HEK293 (cell line): ENCODE results near the gene MEX3C.

Experiments used
- EGR2 ChIP-seq: fragments of 450-650 bp; formaldehyde crosslinking; IDR thresholded peaks from 2 replicates; pipeline ENCODE4 v1.5.1; 2016; ENCODE audit warnings: low read depth, missing biosample characterization, missing genetic modification characterization
- FEZF1 ChIP-seq: fragments of 450-650 bp; formaldehyde crosslinking; IDR thresholded peaks from 2 replicates; pipeline ENCODE4 v1.5.1; 2016; ENCODE audit warnings: missing biosample characterization, missing genetic modification characterization
- KLF9 ChIP-seq: fragments of 450-650 bp; formaldehyde crosslinking; IDR thresholded peaks from 2 replicates; pipeline ENCODE4 v1.5.1; 2016; ENCODE audit warnings: missing biosample characterization, missing genetic modification characterization, low read depth
- SP2 ChIP-seq: fragments of 450-650 bp; formaldehyde crosslinking; IDR thresholded peaks from 2 replicates; pipeline ENCODE4 v1.5.1; 2016; ENCODE audit warnings: missing biosample characterization, missing genetic modification characterization
- ZFP37 ChIP-seq: fragments of 450-650 bp; formaldehyde crosslinking; IDR thresholded peaks from 2 replicates; pipeline ENCODE4 v1.5.1; 2016; ENCODE audit warnings: missing biosample characterization, missing genetic modification characterization
- ZNF2 ChIP-seq: fragments of 450-650 bp; formaldehyde crosslinking; IDR thresholded peaks from 2 replicates; pipeline ENCODE4 v1.5.1; 2016; ENCODE audit warnings: missing biosample characterization, missing genetic modification characterization
- ZNF24 ChIP-seq: fragments of 450-650 bp; formaldehyde crosslinking; IDR thresholded peaks from 2 replicates; pipeline ENCODE4 v1.5.1; 2016; ENCODE audit warnings: missing biosample characterization, missing genetic modification characterization
- ZNF514 ChIP-seq: fragments of 450-650 bp; formaldehyde crosslinking; IDR thresholded peaks from 2 replicates; pipeline ENCODE4 v1.5.1; 2016; ENCODE audit warnings: missing biosample characterization, missing genetic modification characterization
- ZNF521 ChIP-seq: fragments of 450-650 bp; formaldehyde crosslinking; IDR thresholded peaks from 2 replicates; pipeline ENCODE4 v1.5.1; 2017; ENCODE audit warnings: missing biosample characterization, mild to moderate bottlenecking, missing genetic modification characterization
- ZNF596 ChIP-seq: fragments of 450-650 bp; IDR thresholded peaks from 2 replicates; pipeline ENCODE4 v1.5.0; 2018; ENCODE audit warnings: missing biosample characterization, mild to moderate bottlenecking, missing genetic modification characterization, moderate library complexity
- ZNF843 ChIP-seq: fragments of 450-650 bp; formaldehyde crosslinking; IDR thresholded peaks from 2 replicates; pipeline ENCODE4 v1.5.1; 2016; ENCODE audit warnings: missing biosample characterization, missing genetic modification characterization
- ZXDB ChIP-seq: fragments of 450-650 bp; formaldehyde crosslinking; IDR thresholded peaks from 2 replicates; pipeline ENCODE4 v1.5.1; 2016; ENCODE audit warnings: missing biosample characterization, missing genetic modification characterization
- TF ChIP-seq, protein P1 (sequence below): sonication (generic); formaldehyde crosslinking; IDR thresholded peaks from 2 replicates; pipeline ENCODE4 v1.8.1; 2022; ENCODE audit warnings: mild to moderate bottlenecking, moderate library complexity, missing genetic modification reagents
- TF ChIP-seq, protein P2 (sequence below): fragments of 450-650 bp; formaldehyde crosslinking; conservative IDR thresholded peaks from 2 replicates; pipeline ENCODE4 v1.5.1; 2016; ENCODE audit warnings: low read depth, missing biosample characterization, missing genetic modification characterization
- TF ChIP-seq, protein P3 (sequence below): fragments of 450-650 bp; formaldehyde crosslinking; IDR thresholded peaks from 2 replicates; pipeline ENCODE4 v1.5.1; 2016; ENCODE audit warnings: missing biosample characterization, missing genetic modification characterization
- TF ChIP-seq, protein P4 (sequence below): fragments of 450-650 bp; formaldehyde crosslinking; IDR thresholded peaks from 2 replicates; pipeline ENCODE4 v1.5.1; 2017; ENCODE audit warnings: missing biosample characterization, missing genetic modification characterization
- TF ChIP-seq, protein P5 (sequence below): fragments of 450-650 bp; formaldehyde crosslinking; IDR thresholded peaks from 2 replicates; pipeline ENCODE4 v1.5.1; 2016; ENCODE audit warnings: missing biosample characterization, missing genetic modification characterization
- TF ChIP-seq, protein P6 (sequence below): fragments of 450-650 bp; formaldehyde crosslinking; IDR thresholded peaks from 2 replicates; pipeline ENCODE4 v1.5.1; 2016; ENCODE audit warnings: missing biosample characterization, missing genetic modification characterization
- TF ChIP-seq, protein P7 (sequence below): fragments of 450-650 bp; formaldehyde crosslinking; IDR thresholded peaks from 2 replicates; pipeline ENCODE4 v1.5.1; 2016; ENCODE audit warnings: missing biosample characterization, missing genetic modification characterization
- TF ChIP-seq, protein P8 (sequence below): fragments of 450-650 bp; formaldehyde crosslinking; IDR thresholded peaks from 2 replicates; pipeline ENCODE4 v1.5.1; 2017; ENCODE audit warnings: missing biosample characterization, missing genetic modification characterization

The MEX3C gene

DNA sequence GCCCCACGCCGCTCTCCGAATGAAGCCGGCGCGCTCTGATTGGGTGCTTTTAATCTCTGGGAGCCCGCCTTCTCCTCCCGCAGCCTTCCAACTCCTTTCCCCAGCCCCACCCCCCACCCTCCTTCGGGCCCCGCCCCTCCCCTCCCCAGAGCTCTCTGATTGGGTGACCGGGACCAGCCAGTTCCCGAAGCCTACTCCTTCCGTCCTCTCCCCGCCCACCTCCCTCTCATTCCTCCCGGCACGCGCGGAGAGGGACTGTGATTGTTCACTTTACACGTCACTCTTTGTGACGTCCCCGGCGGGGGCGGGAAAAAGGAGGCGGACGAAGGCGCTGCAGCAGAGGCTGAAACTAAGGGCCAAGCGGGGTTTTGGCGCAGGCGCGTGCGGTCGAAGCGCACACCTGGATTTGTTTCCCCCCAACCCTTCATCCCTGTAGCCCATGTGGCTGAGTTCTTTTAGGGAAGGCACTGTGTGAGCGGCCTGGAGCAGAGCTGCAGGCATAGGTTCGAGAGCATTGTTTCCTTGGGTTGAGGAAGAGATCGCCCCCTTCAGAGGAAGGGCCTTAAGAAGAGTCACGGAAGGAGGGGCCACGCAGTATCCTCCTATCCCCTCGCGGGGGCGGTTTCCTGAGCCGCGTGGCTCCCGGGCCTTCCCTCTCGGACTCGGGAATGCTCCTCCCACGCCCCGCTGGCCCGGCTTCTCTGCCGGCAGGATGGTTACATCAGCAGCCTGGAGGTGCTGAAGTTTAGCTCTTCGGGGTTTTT is at the start of gene MEX3C (continued):
- peak; percentile 89 for TF ChIP-seq ZXDB (tag by site-specific recombination)
- TF ChIP-seq ZNF514 = no peak
- peak; percentile 66; the same call in 1 of the 2 replicates for TF ChIP-seq ZNF843 (tag by site-specific recombination)
- TF ChIP-seq, protein P1, sequence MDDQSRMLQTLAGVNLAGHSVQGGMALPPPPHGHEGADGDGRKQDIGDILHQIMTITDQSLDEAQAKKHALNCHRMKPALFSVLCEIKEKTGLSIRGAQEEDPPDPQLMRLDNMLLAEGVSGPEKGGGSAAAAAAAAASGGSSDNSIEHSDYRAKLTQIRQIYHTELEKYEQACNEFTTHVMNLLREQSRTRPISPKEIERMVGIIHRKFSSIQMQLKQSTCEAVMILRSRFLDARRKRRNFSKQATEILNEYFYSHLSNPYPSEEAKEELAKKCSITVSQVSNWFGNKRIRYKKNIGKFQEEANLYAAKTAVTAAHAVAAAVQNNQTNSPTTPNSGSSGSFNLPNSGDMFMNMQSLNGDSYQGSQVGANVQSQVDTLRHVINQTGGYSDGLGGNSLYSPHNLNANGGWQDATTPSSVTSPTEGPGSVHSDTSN = peak; percentile 96
- TF ChIP-seq, protein P2, sequence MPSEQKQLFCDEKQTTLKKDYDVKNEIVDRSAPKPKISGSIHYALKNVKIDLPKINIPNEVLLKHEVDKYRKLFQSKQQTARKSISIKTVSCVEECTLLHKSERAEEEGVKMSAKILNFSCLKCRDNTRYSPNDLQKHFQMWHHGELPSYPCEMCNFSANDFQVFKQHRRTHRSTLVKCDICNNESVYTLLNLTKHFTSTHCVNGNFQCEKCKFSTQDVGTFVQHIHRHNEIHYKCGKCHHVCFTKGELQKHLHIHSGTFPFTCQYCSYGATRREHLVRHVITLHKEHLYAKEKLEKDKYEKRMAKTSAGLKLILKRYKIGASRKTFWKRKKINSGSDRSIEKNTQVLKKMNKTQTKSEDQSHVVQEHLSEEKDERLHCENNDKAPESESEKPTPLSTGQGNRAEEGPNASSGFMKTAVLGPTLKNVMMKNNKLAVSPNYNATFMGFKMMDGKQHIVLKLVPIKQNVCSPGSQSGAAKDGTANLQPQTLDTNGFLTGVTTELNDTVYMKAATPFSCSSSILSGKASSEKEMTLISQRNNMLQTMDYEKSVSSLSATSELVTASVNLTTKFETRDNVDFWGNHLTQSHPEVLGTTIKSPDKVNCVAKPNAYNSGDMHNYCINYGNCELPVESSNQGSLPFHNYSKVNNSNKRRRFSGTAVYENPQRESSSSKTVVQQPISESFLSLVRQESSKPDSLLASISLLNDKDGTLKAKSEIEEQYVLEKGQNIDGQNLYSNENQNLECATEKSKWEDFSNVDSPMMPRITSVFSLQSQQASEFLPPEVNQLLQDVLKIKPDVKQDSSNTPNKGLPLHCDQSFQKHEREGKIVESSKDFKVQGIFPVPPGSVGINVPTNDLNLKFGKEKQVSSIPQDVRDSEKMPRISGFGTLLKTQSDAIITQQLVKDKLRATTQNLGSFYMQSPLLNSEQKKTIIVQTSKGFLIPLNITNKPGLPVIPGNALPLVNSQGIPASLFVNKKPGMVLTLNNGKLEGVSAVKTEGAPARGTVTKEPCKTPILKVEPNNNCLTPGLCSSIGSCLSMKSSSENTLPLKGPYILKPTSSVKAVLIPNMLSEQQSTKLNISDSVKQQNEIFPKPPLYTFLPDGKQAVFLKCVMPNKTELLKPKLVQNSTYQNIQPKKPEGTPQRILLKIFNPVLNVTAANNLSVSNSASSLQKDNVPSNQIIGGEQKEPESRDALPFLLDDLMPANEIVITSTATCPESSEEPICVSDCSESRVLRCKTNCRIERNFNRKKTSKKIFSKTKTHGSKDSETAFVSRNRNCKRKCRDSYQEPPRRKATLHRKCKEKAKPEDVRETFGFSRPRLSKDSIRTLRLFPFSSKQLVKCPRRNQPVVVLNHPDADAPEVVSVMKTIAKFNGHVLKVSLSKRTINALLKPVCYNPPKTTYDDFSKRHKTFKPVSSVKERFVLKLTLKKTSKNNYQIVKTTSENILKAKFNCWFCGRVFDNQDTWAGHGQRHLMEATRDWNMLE = no peak
- TF ChIP-seq, protein P3, sequence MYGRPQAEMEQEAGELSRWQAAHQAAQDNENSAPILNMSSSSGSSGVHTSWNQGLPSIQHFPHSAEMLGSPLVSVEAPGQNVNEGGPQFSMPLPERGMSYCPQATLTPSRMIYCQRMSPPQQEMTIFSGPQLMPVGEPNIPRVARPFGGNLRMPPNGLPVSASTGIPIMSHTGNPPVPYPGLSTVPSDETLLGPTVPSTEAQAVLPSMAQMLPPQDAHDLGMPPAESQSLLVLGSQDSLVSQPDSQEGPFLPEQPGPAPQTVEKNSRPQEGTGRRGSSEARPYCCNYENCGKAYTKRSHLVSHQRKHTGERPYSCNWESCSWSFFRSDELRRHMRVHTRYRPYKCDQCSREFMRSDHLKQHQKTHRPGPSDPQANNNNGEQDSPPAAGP (tag by site-specific recombination) = 0 out of 2 replicates have a peak, but pooled peaks have one; percentile 31
- TF ChIP-seq ZFP37 (tag by site-specific recombination) = peak; percentile 74
- 0 out of 2 replicates have a peak, but pooled peaks have one; percentile 13 for TF ChIP-seq ZNF24 (tag by site-specific recombination)
- TF ChIP-seq, protein P4, sequence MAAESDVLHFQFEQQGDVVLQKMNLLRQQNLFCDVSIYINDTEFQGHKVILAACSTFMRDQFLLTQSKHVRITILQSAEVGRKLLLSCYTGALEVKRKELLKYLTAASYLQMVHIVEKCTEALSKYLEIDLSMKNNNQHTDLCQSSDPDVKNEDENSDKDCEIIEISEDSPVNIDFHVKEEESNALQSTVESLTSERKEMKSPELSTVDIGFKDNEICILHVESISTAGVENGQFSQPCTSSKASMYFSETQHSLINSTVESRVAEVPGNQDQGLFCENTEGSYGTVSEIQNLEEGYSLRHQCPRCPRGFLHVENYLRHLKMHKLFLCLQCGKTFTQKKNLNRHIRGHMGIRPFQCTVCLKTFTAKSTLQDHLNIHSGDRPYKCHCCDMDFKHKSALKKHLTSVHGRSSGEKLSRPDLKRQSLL (tag by site-specific recombination) = peak; percentile 80
- no peak for TF ChIP-seq ZNF596
- TF ChIP-seq KLF9 (tag by site-specific recombination) = peak; percentile 77
- peak; percentile 56; the same call in 1 of the 2 replicates for TF ChIP-seq ZNF2 (tag by site-specific recombination)
- peak; percentile 66 for TF ChIP-seq FEZF1 (tag by site-specific recombination)
- TF ChIP-seq EGR2 = peak; percentile 79
- peak; percentile 76 for TF ChIP-seq SP2 (tag by site-specific recombination)
- TF ChIP-seq, protein P5, sequence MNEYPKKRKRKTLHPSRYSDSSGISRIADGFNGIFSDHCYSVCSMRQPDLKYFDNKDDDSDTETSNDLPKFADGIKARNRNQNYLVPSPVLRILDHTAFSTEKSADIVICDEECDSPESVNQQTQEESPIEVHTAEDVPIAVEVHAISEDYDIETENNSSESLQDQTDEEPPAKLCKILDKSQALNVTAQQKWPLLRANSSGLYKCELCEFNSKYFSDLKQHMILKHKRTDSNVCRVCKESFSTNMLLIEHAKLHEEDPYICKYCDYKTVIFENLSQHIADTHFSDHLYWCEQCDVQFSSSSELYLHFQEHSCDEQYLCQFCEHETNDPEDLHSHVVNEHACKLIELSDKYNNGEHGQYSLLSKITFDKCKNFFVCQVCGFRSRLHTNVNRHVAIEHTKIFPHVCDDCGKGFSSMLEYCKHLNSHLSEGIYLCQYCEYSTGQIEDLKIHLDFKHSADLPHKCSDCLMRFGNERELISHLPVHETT (tag by site-specific recombination) = 0 out of 2 replicates have a peak, but pooled peaks have one; percentile 28
- TF ChIP-seq ZNF521 (tag by site-specific recombination) = no peak
- TF ChIP-seq, protein P6, sequence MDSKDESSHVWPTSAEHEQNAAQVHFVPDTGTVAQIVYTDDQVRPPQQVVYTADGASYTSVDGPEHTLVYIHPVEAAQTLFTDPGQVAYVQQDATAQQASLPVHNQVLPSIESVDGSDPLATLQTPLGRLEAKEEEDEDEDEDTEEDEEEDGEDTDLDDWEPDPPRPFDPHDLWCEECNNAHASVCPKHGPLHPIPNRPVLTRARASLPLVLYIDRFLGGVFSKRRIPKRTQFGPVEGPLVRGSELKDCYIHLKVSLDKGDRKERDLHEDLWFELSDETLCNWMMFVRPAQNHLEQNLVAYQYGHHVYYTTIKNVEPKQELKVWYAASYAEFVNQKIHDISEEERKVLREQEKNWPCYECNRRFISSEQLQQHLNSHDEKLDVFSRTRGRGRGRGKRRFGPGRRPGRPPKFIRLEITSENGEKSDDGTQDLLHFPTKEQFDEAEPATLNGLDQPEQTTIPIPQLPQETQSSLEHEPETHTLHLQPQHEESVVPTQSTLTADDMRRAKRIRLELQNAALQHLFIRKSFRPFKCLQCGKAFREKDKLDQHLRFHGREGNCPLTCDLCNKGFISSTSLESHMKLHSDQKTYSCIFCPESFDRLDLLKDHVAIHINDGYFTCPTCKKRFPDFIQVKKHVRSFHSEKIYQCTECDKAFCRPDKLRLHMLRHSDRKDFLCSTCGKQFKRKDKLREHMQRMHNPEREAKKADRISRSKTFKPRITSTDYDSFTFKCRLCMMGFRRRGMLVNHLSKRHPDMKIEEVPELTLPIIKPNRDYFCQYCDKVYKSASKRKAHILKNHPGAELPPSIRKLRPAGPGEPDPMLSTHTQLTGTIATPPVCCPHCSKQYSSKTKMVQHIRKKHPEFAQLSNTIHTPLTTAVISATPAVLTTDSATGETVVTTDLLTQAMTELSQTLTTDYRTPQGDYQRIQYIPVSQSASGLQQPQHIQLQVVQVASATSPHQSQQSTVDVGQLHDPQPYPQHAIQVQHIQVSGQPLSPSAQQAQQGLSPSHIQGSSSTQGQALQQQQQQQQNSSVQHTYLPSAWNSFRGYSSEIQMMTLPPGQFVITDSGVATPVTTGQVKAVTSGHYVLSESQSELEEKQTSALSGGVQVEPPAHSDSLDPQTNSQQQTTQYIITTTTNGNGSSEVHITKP (tag by site-specific recombination) = peak; percentile 95
- TF ChIP-seq, protein P7, sequence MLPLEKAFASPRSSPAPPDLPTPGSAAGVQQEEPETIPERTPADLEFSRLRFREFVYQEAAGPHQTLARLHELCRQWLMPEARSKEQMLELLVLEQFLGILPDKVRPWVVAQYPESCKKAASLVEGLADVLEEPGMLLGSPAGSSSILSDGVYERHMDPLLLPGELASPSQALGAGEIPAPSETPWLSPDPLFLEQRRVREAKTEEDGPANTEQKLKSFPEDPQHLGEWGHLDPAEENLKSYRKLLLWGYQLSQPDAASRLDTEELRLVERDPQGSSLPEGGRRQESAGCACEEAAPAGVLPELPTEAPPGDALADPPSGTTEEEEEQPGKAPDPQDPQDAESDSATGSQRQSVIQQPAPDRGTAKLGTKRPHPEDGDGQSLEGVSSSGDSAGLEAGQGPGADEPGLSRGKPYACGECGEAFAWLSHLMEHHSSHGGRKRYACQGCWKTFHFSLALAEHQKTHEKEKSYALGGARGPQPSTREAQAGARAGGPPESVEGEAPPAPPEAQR (tag by site-specific recombination) = no peak
- TF ChIP-seq, protein P8, sequence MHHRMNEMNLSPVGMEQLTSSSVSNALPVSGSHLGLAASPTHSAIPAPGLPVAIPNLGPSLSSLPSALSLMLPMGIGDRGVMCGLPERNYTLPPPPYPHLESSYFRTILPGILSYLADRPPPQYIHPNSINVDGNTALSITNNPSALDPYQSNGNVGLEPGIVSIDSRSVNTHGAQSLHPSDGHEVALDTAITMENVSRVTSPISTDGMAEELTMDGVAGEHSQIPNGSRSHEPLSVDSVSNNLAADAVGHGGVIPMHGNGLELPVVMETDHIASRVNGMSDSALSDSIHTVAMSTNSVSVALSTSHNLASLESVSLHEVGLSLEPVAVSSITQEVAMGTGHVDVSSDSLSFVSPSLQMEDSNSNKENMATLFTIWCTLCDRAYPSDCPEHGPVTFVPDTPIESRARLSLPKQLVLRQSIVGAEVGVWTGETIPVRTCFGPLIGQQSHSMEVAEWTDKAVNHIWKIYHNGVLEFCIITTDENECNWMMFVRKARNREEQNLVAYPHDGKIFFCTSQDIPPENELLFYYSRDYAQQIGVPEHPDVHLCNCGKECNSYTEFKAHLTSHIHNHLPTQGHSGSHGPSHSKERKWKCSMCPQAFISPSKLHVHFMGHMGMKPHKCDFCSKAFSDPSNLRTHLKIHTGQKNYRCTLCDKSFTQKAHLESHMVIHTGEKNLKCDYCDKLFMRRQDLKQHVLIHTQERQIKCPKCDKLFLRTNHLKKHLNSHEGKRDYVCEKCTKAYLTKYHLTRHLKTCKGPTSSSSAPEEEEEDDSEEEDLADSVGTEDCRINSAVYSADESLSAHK (tag by site-specific recombination) = no peak
